HUES48 (cell line): Measurements from ENCODE around the gene SLC7A14.

ENCODE experiments used
- H3K27ac ChIP-seq: one replicate; pipeline ENCODE4 v1.7.0; 2013; ENCODE audit warnings: low read depth, low read length, inconsistent platforms
- H3K27me3 ChIP-seq: 2 replicates; pipeline ENCODE4 v1.6.1; 2013; ENCODE audit warnings: mild to moderate bottlenecking, low read length; ENCODE audit not compliant: control insufficient read depth, insufficient read depth
- H3K36me3 ChIP-seq: 2 replicates; pipeline ENCODE4 v1.6.1; 2013; ENCODE audit warnings: low read length; ENCODE audit not compliant: control insufficient read depth, insufficient read depth
- H3K4me1 ChIP-seq: 2 replicates; pipeline ENCODE4 v1.6.1; 2013; ENCODE audit warnings: mild to moderate bottlenecking, low read length; ENCODE audit not compliant: control insufficient read depth, insufficient read depth
- H3K4me3 ChIP-seq: 2 replicates; pipeline ENCODE4 v1.5.1; 2013; ENCODE audit warnings: mild to moderate bottlenecking, low read depth, low read length
- H3K9ac ChIP-seq: 2 replicates; pipeline ENCODE4 v1.6.1; 2013; ENCODE audit warnings: mild to moderate bottlenecking, low read depth, low read length, moderate library complexity
- H3K9me3 ChIP-seq: 2 replicates; pipeline ENCODE4 v1.6.1; 2013; ENCODE audit warnings: low read length; ENCODE audit not compliant: control insufficient read depth, insufficient read depth

The SLC7A14 gene

DNA sequence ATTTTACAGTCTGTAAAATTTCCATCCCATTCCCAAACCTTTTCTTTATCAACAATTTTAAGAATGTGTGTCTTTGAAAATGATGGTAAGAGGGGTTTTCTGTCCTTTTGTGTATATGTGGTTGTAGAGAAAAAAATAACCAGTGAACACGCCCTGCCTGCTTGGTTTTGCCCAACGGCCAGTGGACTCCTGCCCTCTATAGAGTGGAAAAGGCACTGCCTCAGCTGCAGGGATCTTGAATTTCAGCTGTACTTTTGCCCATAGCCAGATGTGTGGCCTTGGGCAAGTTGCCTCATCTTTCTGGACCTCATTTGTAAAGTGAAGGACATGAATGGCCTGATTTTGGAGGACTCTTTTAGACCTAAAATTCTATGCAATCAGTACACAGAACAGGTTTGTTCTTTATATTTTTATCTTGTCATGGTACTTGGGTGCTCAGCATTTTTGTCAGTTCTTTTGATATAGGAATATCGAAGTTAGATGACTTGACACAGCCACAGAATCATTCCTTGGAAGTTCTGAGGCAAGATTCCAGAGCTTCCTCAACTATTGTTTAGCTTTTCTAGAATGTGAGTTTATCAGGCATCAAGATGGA lies 86.2 kb downstream of the SLC7A14 start:
- Histone ChIP-seq H3K4me3 (no peak overlapping the region), H3K9ac (no peak overlapping the region), H3K4me1 (no peaks in the 10 kb centered on the region)

DNA sequence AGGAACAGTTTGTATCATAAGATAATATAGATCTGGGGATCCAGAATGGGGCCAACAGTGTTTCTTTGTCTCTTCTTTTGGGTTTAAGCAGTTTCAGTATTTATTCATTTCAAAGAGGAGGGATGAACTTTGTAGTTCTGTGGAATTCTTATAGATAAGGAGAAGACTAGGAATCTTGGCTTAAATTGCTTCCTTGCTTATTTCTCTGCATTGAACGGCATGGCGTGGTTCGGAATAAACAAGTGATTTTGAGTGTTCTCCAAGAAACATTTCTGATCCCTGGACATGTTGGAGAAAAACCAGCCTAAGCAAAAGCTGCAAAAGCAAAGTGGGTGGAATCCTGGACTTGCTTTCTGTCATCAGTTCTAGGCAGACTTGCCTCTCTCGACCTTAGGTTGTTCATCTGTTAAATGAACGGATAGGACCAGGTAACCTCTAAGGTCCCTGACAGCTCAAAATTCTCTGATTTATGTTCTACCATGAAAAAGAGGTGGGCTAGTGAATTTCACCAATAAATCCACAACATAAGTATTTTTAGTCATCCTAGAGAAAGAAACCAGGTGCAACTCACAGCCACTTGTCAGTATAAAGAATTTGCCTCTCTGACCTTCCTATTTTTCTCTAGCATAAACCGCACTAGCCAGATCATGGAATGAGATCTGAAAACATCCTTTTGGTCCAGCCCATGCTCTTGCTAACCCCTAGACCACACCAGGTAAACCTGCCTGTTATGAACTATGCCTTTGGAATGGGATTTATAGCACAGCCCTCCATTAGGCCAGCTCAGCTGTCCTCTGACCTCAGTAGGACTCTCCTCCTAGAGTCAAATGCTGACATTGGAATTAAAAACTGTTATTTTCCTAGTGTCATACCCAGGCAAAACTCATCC lies 88.4 kb downstream of the SLC7A14 start:
- Histone ChIP-seq H3K4me1 (no peaks in the 10 kb centered on the region), H3K4me3 (no peak overlapping the region), H3K9me3 (no peaks in the 10 kb centered on the region), H3K9ac (no peak overlapping the region), H3K27ac (no peak overlapping the region), H3K27me3 (no peaks in the 10 kb centered on the region), H3K36me3 (no peaks in the 10 kb centered on the region)

More for the DNA sequence above, 86.2 kb downstream of the SLC7A14 start:
- Histone ChIP-seq H3K36me3 (no peaks in the 10 kb centered on the region), H3K27me3 (no peaks in the 10 kb centered on the region), H3K9me3 (no peaks in the 10 kb centered on the region), H3K27ac (no peak overlapping the region)

DNA sequence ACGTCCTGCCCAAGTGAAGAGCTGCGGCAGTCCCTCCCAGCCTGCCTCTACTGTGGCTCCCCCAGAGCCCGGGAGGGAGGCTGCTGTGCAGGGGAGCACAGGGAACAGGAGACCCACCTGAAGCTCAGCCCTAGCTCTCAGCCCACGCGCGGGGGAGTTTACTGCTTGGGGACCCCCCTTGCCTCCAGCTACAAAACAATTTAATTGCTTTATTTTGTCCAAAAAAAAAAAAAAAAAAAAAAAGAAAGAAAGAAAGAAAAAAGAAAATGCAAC lies 89.1 kb downstream of the SLC7A14 start:
- Histone ChIP-seq H3K27ac (no peak overlapping the region), H3K9me3 (no peaks in the 10 kb centered on the region)

DNA sequence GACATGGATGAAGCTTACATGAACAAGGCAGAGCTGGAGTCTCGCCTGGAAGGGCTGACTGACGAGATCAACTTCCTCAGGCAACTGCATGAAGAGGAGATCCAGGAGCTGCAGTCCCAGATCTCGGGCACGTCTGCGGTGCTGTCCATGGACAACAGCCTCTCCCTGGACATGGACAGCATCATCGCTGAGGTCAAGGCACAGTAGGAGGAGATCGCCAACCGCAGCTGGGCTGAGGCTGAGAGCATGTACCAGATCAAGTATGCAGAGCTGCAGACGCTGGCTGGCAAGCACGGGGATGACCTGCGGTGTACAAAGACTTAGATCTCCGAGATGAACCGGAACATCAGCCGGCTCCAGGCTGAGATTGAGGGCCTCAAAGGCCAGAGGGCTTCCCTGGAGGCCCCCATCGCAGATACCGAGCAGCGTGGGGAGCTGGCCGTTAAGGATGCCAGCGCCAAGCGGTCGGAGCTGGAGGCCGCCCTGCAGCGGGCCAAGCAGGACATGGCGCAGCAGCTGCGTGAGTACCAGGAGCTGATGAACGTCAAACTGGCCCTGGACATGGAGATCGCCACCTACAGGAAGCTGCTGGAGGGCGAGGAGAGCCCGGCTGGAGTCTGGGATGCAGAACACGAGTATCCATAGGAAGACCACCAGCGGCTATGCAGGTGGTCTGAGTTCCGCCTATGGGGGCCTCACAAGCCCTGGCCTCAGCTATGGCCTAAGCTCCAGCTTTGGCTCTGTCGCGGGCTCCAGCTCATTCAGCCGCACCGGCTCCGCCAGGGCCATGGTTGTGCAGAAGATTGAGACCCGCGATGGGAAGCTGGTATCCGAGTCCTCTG lies 89.6 kb downstream of the SLC7A14 start:
- no peaks in the 10 kb centered on the region for H3K27me3 ChIP-seq
- H3K9me3 ChIP-seq: no peaks in the 10 kb centered on the region
- H3K36me3 ChIP-seq: no peaks in the 10 kb centered on the region
- H3K9ac ChIP-seq: no peak overlapping the region
- no peak overlapping the region for H3K4me3 ChIP-seq
- H3K4me1 ChIP-seq: no peaks in the 10 kb centered on the region
- no peak overlapping the region for H3K27ac ChIP-seq

More for the DNA sequence above, 89.1 kb downstream of the SLC7A14 start:
- Histone ChIP-seq H3K36me3 (no peaks in the 10 kb centered on the region), H3K4me1 (no peaks in the 10 kb centered on the region), H3K4me3 (no peak overlapping the region), H3K9ac (no peak overlapping the region), H3K27me3 (no peaks in the 10 kb centered on the region)

DNA sequence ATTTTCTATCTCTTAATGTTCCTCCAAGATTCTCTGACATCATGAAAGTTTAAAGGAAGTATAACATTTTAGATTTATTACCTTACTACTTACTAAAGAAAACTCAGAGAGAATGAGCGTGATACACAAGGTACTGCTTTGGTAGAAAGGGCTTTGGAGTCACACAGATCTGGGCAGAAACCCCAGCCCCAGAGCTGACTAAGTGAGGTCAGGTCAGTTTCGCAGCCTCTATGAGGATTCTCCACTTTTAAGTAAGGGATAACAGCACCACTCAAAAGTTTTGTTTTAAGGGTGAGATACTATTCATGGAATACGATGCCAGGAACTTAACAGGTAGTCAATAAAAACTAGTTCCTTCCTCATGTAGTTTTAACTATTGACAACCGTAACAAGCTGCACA lies 91.1 kb downstream of the SLC7A14 start:
- Histone ChIP-seq H3K4me3 (no peak overlapping the region), H3K27ac (no peak overlapping the region), H3K27me3 (no peaks in the 10 kb centered on the region), H3K4me1 (no peaks in the 10 kb centered on the region), H3K9me3 (no peaks in the 10 kb centered on the region), H3K9ac (no peak overlapping the region), H3K36me3 (no peaks in the 10 kb centered on the region)

DNA sequence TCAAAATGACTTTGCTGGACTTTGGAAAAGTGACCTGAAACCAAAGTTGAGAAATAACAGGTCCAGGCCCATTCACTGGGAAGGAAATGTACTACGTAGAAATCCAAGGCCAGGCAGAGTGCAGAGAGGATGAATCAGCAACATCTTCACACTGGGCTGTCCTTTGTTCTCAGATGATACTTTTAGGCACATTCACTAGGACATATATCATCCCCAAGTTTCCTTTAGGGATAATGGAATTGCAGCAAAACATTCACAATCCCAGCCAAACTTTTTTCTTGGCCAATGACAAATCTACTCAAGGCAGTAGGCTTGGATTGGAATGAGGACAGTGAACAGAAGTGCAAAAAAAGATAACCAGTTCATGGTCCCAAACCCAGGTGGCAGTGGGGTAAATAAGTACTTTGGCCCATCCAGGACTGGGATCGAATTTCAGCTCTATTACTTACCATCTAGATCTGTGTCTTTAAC lies 92.1 kb downstream of the SLC7A14 start:
- no peak overlapping the region for H3K9ac ChIP-seq
- no peaks in the 10 kb centered on the region for H3K4me1 ChIP-seq
- H3K27ac ChIP-seq: no peak overlapping the region
- no peaks in the 10 kb centered on the region for H3K36me3 ChIP-seq
- no peaks in the 10 kb centered on the region for H3K27me3 ChIP-seq
- H3K4me3 ChIP-seq: no peak overlapping the region
- H3K9me3 ChIP-seq: no peaks in the 10 kb centered on the region

DNA sequence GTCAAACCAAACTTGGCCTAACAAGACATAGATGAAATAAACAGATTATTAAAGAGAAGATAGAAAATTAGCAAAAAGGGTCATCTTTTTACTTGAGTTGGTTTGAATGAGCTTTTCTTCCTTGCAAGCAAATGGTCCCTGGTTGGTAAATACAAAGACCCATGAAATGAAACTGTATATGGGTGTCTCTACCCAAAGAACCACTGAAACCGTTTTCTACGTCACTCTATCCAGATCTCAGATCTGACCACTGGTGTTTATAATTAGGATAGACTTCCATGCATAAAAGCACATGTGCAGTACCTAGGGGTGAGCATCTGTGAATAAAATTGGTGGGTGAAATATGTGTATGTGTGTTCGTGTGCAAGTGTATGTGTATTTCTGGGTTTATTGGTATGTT lies 94.0 kb downstream of the SLC7A14 start:
- H3K9ac ChIP-seq: no peak overlapping the region
- H3K9me3 ChIP-seq: no peaks in the 10 kb centered on the region
- H3K27ac ChIP-seq: no peak overlapping the region
- no peaks in the 10 kb centered on the region for H3K36me3 ChIP-seq
- no peak overlapping the region for H3K4me3 ChIP-seq
- no peaks in the 10 kb centered on the region for H3K27me3 ChIP-seq
- H3K4me1 ChIP-seq: peaks cover 5% of the 10 kb centered on the region; the same call in 1 of the 2 replicates

DNA sequence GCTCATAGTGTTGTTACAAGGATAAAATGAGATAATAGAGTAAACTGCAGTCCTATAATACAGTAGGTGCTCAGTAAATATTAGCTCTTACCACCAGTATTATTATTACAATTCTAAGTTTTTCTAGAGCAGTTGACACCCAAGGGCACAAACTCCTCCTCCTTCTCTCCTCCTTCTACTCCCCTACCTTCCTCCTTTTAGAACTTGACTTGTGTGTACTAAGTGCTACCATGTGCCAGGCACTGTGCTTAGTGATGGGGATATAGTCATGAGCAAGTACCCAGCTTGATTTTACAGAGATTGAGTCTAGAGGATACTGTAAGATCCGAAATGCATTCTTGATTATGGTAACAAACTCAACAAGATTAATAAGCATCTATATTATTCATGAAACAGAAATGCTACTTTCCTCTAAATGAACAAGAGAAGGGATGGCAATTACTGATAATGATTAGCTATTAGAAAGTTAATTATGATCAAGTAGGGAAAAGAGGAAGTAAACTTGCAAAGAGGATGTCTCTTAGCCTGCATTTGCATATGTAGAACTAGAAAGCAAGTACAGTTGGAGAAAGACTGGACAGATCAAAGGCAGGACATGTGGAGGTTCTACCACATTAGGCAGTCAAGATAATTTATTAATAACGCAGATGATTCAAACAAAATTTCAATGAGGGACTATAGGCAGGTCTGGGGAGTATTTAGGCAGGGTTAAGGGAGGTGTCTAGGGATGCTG lies 94.9 kb downstream of the SLC7A14 start:
- peaks cover 7% of the 10 kb centered on the region; the same call in 1 of the 2 replicates for H3K4me1 ChIP-seq
- H3K27me3 ChIP-seq: no peaks in the 10 kb centered on the region
- H3K27ac ChIP-seq: no peak overlapping the region
- no peak overlapping the region for H3K9ac ChIP-seq
- H3K4me3 ChIP-seq: no peak overlapping the region
- H3K36me3 ChIP-seq: no peaks in the 10 kb centered on the region
- H3K9me3 ChIP-seq: no peaks in the 10 kb centered on the region

DNA sequence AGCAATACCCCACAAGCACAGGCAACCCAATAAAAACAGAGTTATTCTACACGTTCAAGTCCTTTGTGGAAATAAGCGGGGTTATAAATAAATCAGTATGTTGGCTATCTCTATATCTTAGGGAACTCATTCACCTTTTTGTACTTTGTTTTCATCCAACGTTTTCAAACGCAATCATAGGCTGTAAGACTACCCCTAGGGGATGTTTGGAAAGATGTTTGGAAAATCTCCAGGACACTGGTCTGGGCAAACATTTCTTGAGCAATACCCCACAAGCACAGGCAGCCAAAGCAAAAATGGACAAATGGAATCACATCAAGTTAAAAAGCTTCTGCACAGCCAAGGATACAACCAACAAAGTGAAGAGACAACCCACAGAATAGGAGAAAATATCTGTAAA lies 97.1 kb downstream of the SLC7A14 start:
- H3K4me3 ChIP-seq: no peak overlapping the region
- no peaks in the 10 kb centered on the region for H3K9me3 ChIP-seq
- no peaks in the 10 kb centered on the region for H3K27me3 ChIP-seq
- H3K27ac ChIP-seq: no peak overlapping the region
- H3K9ac ChIP-seq: no peak overlapping the region
- no peaks in the 10 kb centered on the region for H3K36me3 ChIP-seq
- peaks cover 7% of the 10 kb centered on the region; the same call in 1 of the 2 replicates for H3K4me1 ChIP-seq

DNA sequence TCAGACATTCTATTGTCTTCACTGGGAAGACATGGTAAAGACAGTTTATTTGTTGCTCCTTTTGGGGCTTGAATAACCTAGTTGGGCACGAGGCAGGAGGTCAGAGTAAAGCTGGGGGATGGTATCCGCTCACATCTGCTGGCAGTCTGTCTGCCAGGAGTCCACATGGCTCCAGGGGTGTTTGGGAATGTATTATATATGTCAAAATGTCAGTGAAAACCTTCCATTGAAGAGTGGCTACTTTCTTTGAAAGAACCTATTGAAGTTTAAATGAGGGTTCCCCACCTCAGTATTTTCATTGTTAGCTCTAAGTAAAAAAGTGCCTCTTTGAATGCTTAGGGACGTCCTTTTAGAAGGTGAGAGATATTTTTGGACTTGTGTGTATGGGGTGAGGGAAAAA lies 98.8 kb downstream of the SLC7A14 start:
- Histone ChIP-seq H3K4me3 (no peak overlapping the region), H3K27ac (no peak overlapping the region), H3K36me3 (no peaks in the 10 kb centered on the region), H3K27me3 (no peaks in the 10 kb centered on the region), H3K9ac (no peak overlapping the region), H3K9me3 (no peaks in the 10 kb centered on the region), H3K4me1 (peaks cover 7% of the 10 kb centered on the region; the same call in 1 of the 2 replicates)
